A549 (cell line): ENCODE data around the gene FBXW12. TPM values are rescaled to one million over a fixed set of nuclear protein-coding genes. Genes with fewer than 3 reads are reported as not detected.
A peak's percentile ranks its signal among the peaks of the same experiment; 100 is the strongest.

Experiments
- ATAC-seq, 2 experiments: fragments of 200-7000 bp in 1 of 2; fragments of >200 bp in 1 of 2; cut with Nextera tagmentation in 1 of 2; cut with Tn5 transposase in 1 of 2; 3 replicates each; pipeline versions ENCODE4 v1.8.0 to v1.9.1; 2018 to 2020; ENCODE audit warnings: mild to moderate bottlenecking in 1 of 2, moderate library complexity in 1 of 2
- CTCF ChIA-PET: fragments of 300-600 bp; sonication (Branson Sonifier 250); formaldehyde crosslinking; extraction: SDS; loops from one replicate; lab custom pipeline; 2021; ENCODE audit warnings: antibody characterized with exemption, inconsistent platforms; lab: Yijun Ruan, JAX
- POLR2A ChIA-PET: fragments of 350-600 bp; formaldehyde crosslinking; extraction: SDS; loops from one replicate; lab custom pipeline; 2021; ENCODE audit warnings: antibody characterized with exemption, inconsistent platforms; lab: Yijun Ruan, JAX
- DNase-seq, 2 experiments: peaks; one replicate each; pipeline versions ENCODE4 v3.0.0 to v3.0.0-alpha.2; 2011 to 2016; ENCODE audit warnings: low read depth in 1 of 2, low spot score in 1 of 2
- FAIRE-seq: peaks from 2 replicates; lab custom pipeline; 2011; peaks lifted over from hg19 to GRCh38; lab: Jason Lieb, UNC
- H3K27ac ChIP-seq, 2 experiments: fragments of >200 bp; sonication (Bioruptor Twin); formaldehyde crosslinking; 3 replicates each; pipeline ENCODE4 v1.5.1; 2016 to 2017
- H3K4me1 ChIP-seq: fragments of >200 bp; sonication (Bioruptor Twin); formaldehyde crosslinking; 3 replicates; pipeline ENCODE4 v1.6.1; 2016
- H3K4me2 ChIP-seq: fragments of >200 bp; sonication (Bioruptor Twin); formaldehyde crosslinking; 3 replicates; pipeline ENCODE4 v1.6.1; 2016
- H3K4me3 ChIP-seq: fragments of >200 bp; sonication (Bioruptor Twin); formaldehyde crosslinking; 3 replicates; pipeline ENCODE4 v1.5.1; 2016
- H3K9me3 ChIP-seq: fragments of >200 bp; sonication (Bioruptor Twin); formaldehyde crosslinking; 3 replicates; pipeline ENCODE4 v1.6.1; 2016
- CBX8 ChIP-seq: fragments of 200-600 bp; sonication (generic); IDR thresholded peaks from 2 replicates; pipeline ENCODE4 v1.6.1; 2016
- CHD4 ChIP-seq: fragments of 200-600 bp; sonication (generic); IDR thresholded peaks from 2 replicates; pipeline ENCODE4 v1.6.1; 2016; ENCODE audit warnings: antibody characterized with exemption, mild to moderate bottlenecking, borderline replicate concordance
- FOSL2 ChIP-seq, 2 experiments: fragments of 450-650 bp in 1 of 2; fragments of >200 bp in 1 of 2; sonication (Bioruptor Twin) in 1 of 2; formaldehyde crosslinking; IDR thresholded peaks; 2 replicates each; pipeline versions ENCODE4 v1.5.0 to v1.6.1; 2016 to 2020; ENCODE audit warnings: mild to moderate bottlenecking in 1 of 2, moderate library complexity in 1 of 2
- FOXS1 ChIP-seq: fragments of 250-450 bp; sonication (Bioruptor Pico); IDR thresholded peaks from 2 replicates; pipeline ENCODE4 v1.5.0; 2020; ENCODE audit warnings: mild to moderate bottlenecking, moderate library complexity
- GATA3 ChIP-seq: IDR thresholded peaks from 2 replicates; pipeline ENCODE4 v1.6.1; 2012; ENCODE audit warnings: borderline replicate concordance
- HDAC2 ChIP-seq: fragments of 200-600 bp; sonication (generic); IDR thresholded peaks from 2 replicates; pipeline ENCODE4 v1.6.1; 2016
- HEYL ChIP-seq: fragments of 250-450 bp; sonication (Bioruptor Pico); IDR thresholded peaks from 2 replicates; pipeline ENCODE4 v1.8.0; 2021; ENCODE audit warnings: mild to moderate bottlenecking, moderate library complexity
- HOXB5 ChIP-seq: fragments of 250-450 bp; sonication (Bioruptor Pico); IDR thresholded peaks from 2 replicates; pipeline ENCODE4 v1.5.0; 2020; ENCODE audit warnings: mild to moderate bottlenecking, moderate library complexity
- KDM1A ChIP-seq: fragments of 200-600 bp; sonication (generic); IDR thresholded peaks from 2 replicates; pipeline ENCODE4 v1.6.1; 2016; ENCODE audit warnings: low read depth, mild to moderate bottlenecking
- MAFK ChIP-seq: fragments of 450-650 bp; IDR thresholded peaks from 2 replicates; pipeline ENCODE4 v1.6.1; 2014; ENCODE audit not compliant: partially characterized antibody
- MAZ ChIP-seq: fragments of 150-350 bp; IDR thresholded peaks from 2 replicates; pipeline ENCODE4 v1.6.1; 2014; ENCODE audit warnings: antibody characterized with exemption, low read depth, low read length, borderline replicate concordance
- NR3C1 ChIP-seq: fragments of >200 bp; sonication (Bioruptor Twin); formaldehyde crosslinking; IDR thresholded peaks from 3 replicates; pipeline ENCODE4 v1.6.1; 2017
- POLR2A ChIP-seq: IDR thresholded peaks from 2 replicates; pipeline ENCODE4 v1.6.1; 2012; ENCODE audit warnings: mild to moderate bottlenecking, low read length
- POLR2AphosphoS2 ChIP-seq: conservative IDR thresholded peaks from 2 replicates; pipeline ENCODE4 v1.6.1; 2012; ENCODE audit warnings: low read length, improper control_type of control experiment, inconsistent platforms
- RARB ChIP-seq: fragments of 250-450 bp; sonication (Bioruptor Pico); IDR thresholded peaks from 2 replicates; pipeline ENCODE4 v1.8.0; 2021; ENCODE audit warnings: mild to moderate bottlenecking, moderate library complexity
- RNF2 ChIP-seq: fragments of 200-600 bp; sonication (generic); IDR thresholded peaks from 2 replicates; pipeline ENCODE4 v1.6.1; 2016; ENCODE audit warnings: low read depth, mild to moderate bottlenecking, antibody characterized with exemption, moderate library complexity, borderline replicate concordance
- SMC3 ChIP-seq: fragments of >200 bp; sonication (Bioruptor Twin); formaldehyde crosslinking; IDR thresholded peaks from 3 replicates; pipeline ENCODE4 v1.6.1; 2018; ENCODE audit warnings: inconsistent platforms
- WGBS: methylation state at CpG from one replicate; pipeline ENCODE4 v1.1.6; 2017; ENCODE audit errors: missing lambda C conversion rate; 5-methylcytosine and 5-hydroxymethylcytosine counted together
- polyA plus RNA-seq, 4 experiments: library from polyadenylated mRNA; depleted of rRNA in 3 of 4; stranded (reverse); fragments of >200 nt; fragmentation: RNase III in 1 of 4; extraction: RNeasy Plus Mini Kit Qiagen cat#74134 plus additional on column Dnase treatment in 1 of 4; gene quantifications; 2 replicates in 3 of 4; 3 replicates in 1 of 4; pipeline ENCODE4 v1.2.3, GENCODE V29; 2011 to 2017
- TF ChIP-seq, protein P1 (sequence below): fragments of >200 bp; sonication (Bioruptor Twin); formaldehyde crosslinking; IDR thresholded peaks from 2 replicates; pipeline ENCODE4 v1.6.1; 2016
- TF ChIP-seq, protein P2 (sequence below): IDR thresholded peaks from 2 replicates; pipeline ENCODE4 v1.6.1; 2012

The FBXW12 gene
- polyA plus RNA-seq, 2 of the 4 experiments (the other 2 are of a cell fraction) = not detected

DNA sequence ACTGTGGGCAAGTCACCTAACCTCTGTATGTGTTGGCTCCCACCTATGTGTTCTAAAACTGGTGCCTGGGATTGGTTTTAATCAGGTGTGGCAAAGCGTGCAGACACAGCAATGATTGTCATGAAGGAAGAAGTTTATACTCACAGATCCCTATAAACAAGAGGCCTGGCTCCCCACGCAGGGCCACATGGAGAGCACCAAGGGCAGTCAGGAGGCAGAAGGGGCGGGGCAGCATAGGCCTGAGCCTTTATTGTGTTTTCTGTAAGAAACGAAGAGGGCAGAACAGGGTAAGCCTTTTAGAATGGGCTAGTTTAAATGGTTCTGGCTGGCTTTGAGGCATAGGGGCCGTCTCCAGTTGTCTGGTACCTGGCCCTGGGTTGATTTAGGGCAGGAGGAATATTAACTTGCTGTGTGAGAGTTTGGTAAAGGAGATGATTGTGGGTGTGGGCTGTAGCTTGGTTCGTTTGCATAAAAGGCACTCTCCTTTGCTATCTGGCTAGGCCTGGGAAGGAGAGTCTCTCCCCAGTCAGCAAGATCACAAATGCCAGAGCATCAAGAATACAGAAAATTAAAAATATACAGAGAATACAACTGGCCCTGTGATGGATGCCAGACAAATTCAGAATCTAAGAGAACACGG, 2.2 kb upstream of the FBXW12 start:
- ATAC-seq = no peak
- CTCF ChIA-PET = no interaction called here
- FAIRE-seq = no peak
- Histone ChIP-seq H3K4me3 (no peak overlapping the region), H3K9me3 (no peaks in the 10 kb centered on the region), H3K4me2 (no peak overlapping the region), H3K4me1 (no peaks in the 10 kb centered on the region), H3K27ac (no peak overlapping the region)
- WGBS = 58% methylated on average over 7 of the region's 7 CpGs
- no peak for TF ChIP-seq HOXB5
- TF ChIP-seq FOSL2 (IDR thresholded peaks at IDR 0.05) = no peak
- no peak for TF ChIP-seq FOSL2 (CRISPR knock-in tag; IDR thresholded peaks at IDR 0.05)
- POLR2A ChIA-PET = no interaction called here
- no peak for DNase-seq

DNA sequence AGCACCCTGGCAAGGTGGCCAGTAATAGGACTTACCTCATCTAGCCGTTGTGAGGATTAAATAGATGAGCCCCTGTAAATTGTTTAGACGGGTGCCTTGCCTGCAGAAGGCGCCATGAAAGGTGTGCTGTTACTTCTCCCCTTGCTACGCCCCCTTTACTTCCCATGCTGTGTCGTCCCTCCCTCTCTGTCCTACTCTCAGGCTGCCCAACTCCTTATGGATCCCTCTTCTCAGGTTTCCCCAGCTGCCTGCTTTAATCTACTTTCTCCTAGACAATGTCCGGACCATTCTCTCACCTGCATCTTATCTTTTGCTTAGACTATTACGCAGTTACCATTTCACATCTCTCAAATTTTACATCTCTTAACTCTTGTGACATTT, 1.7 kb upstream of the FBXW12 start:
- FAIRE-seq = no peak
- Histone ChIP-seq H3K9me3 (no peaks in the 10 kb centered on the region), H3K4me3 (no peak overlapping the region), H3K4me2 (no peak overlapping the region), H3K27ac (no peak overlapping the region), H3K4me1 (no peaks in the 10 kb centered on the region)
- no peak for ATAC-seq
- 68% methylated on average over 7 of the region's 7 CpGs for WGBS
- ChIA-PET CTCF (no interaction called here), POLR2A (no interaction called here)
- no peak for TF ChIP-seq KDM1A
- TF ChIP-seq RARB = no peak
- no peak for TF ChIP-seq MAZ
- TF ChIP-seq SMC3 = no peak
- no peak for TF ChIP-seq HDAC2
- no peak for DNase-seq

DNA sequence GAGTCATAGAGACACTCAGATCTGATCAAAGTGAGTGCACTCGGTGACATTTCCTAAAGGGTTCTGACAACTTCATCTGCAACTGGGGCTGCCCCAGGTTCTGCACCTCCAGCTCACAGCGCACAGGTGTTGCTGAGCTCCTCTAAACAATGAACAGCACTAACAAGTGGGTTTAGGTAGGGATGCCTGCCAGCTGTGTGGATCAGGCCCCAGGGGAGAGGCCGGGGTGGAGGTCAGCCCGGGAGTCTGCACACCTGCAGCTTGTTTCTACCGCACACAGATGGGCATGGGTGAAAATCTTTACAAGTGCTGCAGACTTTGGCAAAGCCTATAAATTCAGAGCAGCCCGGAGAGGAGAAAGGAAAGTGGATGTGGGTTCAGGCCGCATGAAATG, 355 bp downstream of the FBXW12 start:
- H3K4me1 ChIP-seq = no peaks in the 10 kb centered on the region
- FAIRE-seq (no peak), ATAC-seq (no peak), DNase-seq (no peak)
- H3K4me2 ChIP-seq = no peak overlapping the region
- no peak overlapping the region for H3K27ac ChIP-seq
- H3K4me3 ChIP-seq = no peak overlapping the region
- ChIA-PET POLR2A (no interaction called here), CTCF (interaction anchor here (1.0 kb wide), 1 partner anchor 64 kb away, joined by 4 read pairs; no protein-coding TSS in a partner anchor)
- H3K9me3 ChIP-seq = no peaks in the 10 kb centered on the region
- TF ChIP-seq POLR2AphosphoS2 = no peak
- no peak for TF ChIP-seq HEYL (CRISPR knock-in tag)
- no peak for TF ChIP-seq RNF2
- no peak for TF ChIP-seq GATA3
- TF ChIP-seq CHD4 = no peak
- TF ChIP-seq CBX8 = no peak
- TF ChIP-seq, protein P1, sequence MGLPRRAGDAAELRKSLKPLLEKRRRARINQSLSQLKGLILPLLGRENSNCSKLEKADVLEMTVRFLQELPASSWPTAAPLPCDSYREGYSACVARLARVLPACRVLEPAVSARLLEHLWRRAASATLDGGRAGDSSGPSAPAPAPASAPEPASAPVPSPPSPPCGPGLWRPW = no peak
- no peak for TF ChIP-seq FOXS1 (CRISPR knock-in tag)
- TF ChIP-seq NR3C1 = no peak
- no peak for TF ChIP-seq POLR2A
- no peak for TF ChIP-seq SMC3
- WGBS = 76% methylated on average over 7 of the region's 7 CpGs

DNA sequence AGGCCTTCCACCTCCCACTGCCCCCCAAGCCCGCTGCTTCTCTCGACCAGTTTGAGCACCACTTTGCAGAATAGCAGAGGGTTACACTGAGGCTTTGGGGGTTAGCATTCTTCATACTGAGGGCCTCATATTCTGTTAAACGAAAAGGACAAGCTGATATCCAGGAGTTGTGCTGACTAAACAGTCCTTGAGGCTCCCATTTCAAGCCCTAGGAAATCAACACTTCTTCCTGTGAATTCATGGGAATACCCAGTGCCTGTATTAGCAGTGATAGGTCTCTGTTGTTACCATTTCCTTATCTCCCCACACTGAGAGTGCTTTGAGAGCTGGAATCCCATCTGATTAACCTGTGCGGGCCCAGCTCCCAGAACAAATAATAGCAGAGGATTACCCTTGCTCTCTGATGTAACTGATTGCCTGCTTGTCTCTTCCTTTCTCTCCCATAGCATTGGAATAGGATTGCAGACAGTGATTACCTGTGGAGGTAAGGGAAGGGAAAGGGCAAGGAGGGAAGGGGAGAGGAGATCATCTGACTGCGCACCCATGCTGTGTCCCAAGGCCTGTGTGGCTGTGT, 930 bp downstream of the FBXW12 start:
- no peak for FAIRE-seq
- Histone ChIP-seq H3K9me3 (no peaks in the 10 kb centered on the region), H3K4me1 (no peaks in the 10 kb centered on the region), H3K4me3 (no peak overlapping the region), H3K4me2 (no peak overlapping the region), H3K27ac (no peak overlapping the region)
- no peak for DNase-seq
- POLR2A ChIA-PET = no interaction called here
- CTCF ChIA-PET = interaction anchor here (1.0 kb wide), 1 partner anchor 63 kb away, joined by 4 read pairs; no protein-coding TSS in a partner anchor
- ATAC-seq = no peak
- TF ChIP-seq, protein P2, sequence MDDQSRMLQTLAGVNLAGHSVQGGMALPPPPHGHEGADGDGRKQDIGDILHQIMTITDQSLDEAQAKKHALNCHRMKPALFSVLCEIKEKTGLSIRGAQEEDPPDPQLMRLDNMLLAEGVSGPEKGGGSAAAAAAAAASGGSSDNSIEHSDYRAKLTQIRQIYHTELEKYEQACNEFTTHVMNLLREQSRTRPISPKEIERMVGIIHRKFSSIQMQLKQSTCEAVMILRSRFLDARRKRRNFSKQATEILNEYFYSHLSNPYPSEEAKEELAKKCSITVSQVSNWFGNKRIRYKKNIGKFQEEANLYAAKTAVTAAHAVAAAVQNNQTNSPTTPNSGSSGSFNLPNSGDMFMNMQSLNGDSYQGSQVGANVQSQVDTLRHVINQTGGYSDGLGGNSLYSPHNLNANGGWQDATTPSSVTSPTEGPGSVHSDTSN = no peak
- peak; percentile 8 for TF ChIP-seq MAFK
- 61% methylated on average over 5 of the region's 5 CpGs for WGBS
